GM12865 (cell line): ENCODE results near the gene FBXW2.

Source experiments
- DNase-seq: peaks from one replicate; pipeline ENCODE4 v3.0.0; 2010; ENCODE audit warnings: low read depth
- H3K4me3 ChIP-seq: 2 replicates; pipeline ENCODE4 v1.5.1; 2011; ENCODE audit warnings: mild to moderate bottlenecking, low read depth, low read length, control low read depth
- CTCF ChIP-seq: IDR thresholded peaks from 2 replicates; pipeline ENCODE4 v1.5.1; 2011; ENCODE audit warnings: low read length, control low read depth, low read depth, inconsistent platforms; ENCODE audit not compliant: insufficient read depth; ENCODE audit errors: missing control alignments

FBXW2 gene

GRCh38 chr9:120720404-120720803, 72.8 kb downstream of the FBXW2 start:
- no peak for TF ChIP-seq CTCF
- no peak overlapping the region for H3K4me3 ChIP-seq
- DNase-seq = no peak

- no peak overlapping the region for H3K4me3 ChIP-seq
- TF ChIP-seq CTCF = no peak
- DNase-seq = peak; percentile 61
Observed at GRCh38 chr9:120718316-120718715, 74.9 kb downstream of the FBXW2 start.

GRCh38 chr9:120717176-120717575, 76.0 kb downstream of the FBXW2 start:
- no peak for TF ChIP-seq CTCF
- no peak for DNase-seq
- H3K4me3 ChIP-seq = no peak overlapping the region

GRCh38 chr9:120716483-120716882, 76.7 kb downstream of the FBXW2 start:
- no peak for TF ChIP-seq CTCF
- no peak overlapping the region for H3K4me3 ChIP-seq
- DNase-seq = no peak

GRCh38 chr9:120715389-120715924, 77.8 kb downstream of the FBXW2 start:
- TF ChIP-seq CTCF = no peak
- peak overlapping the region; percentile 66; the same call in 1 of the 2 replicates for H3K4me3 ChIP-seq
- DNase-seq = no peak

GRCh38 chr9:120714846-120715388, 78.3 kb downstream of the FBXW2 start:
- no peak for DNase-seq
- peak overlapping the region; percentile 66 for H3K4me3 ChIP-seq
- no peak for TF ChIP-seq CTCF
